HEK293 (cell line): Measurements from ENCODE around the gene TNFRSF25.

Experiments used
- CTCF ChIA-PET: fragments of 350-600 bp; formaldehyde crosslinking; extraction: SDS; loops from one replicate; lab custom pipeline; 2021; ENCODE audit warnings: antibody characterized with exemption; lab: Yijun Ruan, JAX
- POLR2A ChIA-PET: fragments of 300-600 bp; formaldehyde crosslinking; extraction: SDS; loops from one replicate; lab custom pipeline; 2020; ENCODE audit warnings: antibody characterized with exemption, inconsistent platforms; lab: Yijun Ruan, JAX
- H3K27ac ChIP-seq: fragments of 200-500 bp; sonication (Bioruptor generic); 2 replicates; pipeline ENCODE4 v1.5.1; 2014; ENCODE audit warnings: low read depth, low read length, control low read depth, inconsistent platforms; ENCODE audit errors: extremely low read depth
- H3K36me3 ChIP-seq, 2 experiments: fragments of 200-500 bp in 1 of 2; sonication (Bioruptor generic) in 1 of 2; 1 replicate in 1 of 2; 2 replicates in 1 of 2; pipeline ENCODE4 v1.5.1; 2014 to 2017; ENCODE audit warnings: inconsistent platforms in 2 of 2, low read length in 2 of 2; ENCODE audit not compliant: control insufficient read depth in 2 of 2, insufficient read depth in 1 of 2
- H3K4me1 ChIP-seq: fragments of 200-500 bp; sonication (Bioruptor generic); 2 replicates; pipeline ENCODE4 v1.5.1; 2014; ENCODE audit warnings: mild to moderate bottlenecking, low read length, inconsistent platforms; ENCODE audit not compliant: control insufficient read depth, insufficient read depth
- H3K4me3 ChIP-seq: 2 replicates; pipeline ENCODE4 v1.5.1; 2011; ENCODE audit warnings: low read depth, mild to moderate bottlenecking, control low read depth, low read length, moderate library complexity
- H3K9me3 ChIP-seq: fragments of 200-500 bp; sonication (Bioruptor generic); 2 replicates; pipeline ENCODE4 v1.5.1; 2014; ENCODE audit warnings: low read depth, low read length, inconsistent platforms; ENCODE audit not compliant: control insufficient read depth, insufficient read depth
- FEZF1 ChIP-seq: fragments of 450-650 bp; formaldehyde crosslinking; IDR thresholded peaks from 2 replicates; pipeline ENCODE4 v1.5.1; 2016; ENCODE audit warnings: missing biosample characterization, missing genetic modification characterization
- KLF10 ChIP-seq: fragments of 450-650 bp; IDR thresholded peaks from 2 replicates; pipeline ENCODE4 v1.5.1; 2018; ENCODE audit warnings: missing biosample characterization, mild to moderate bottlenecking, missing genetic modification characterization
- MZF1 ChIP-seq: fragments of 450-650 bp; formaldehyde crosslinking; IDR thresholded peaks from 2 replicates; pipeline ENCODE4 v1.5.1; 2017; ENCODE audit warnings: missing biosample characterization, missing genetic modification characterization, borderline replicate concordance
- OSR2 ChIP-seq: fragments of 450-650 bp; formaldehyde crosslinking; IDR thresholded peaks from 2 replicates; pipeline ENCODE4 v1.5.1; 2016; ENCODE audit warnings: missing biosample characterization, missing genetic modification characterization
- SP3 ChIP-seq: fragments of 450-650 bp; formaldehyde crosslinking; IDR thresholded peaks from 2 replicates; pipeline ENCODE4 v1.5.1; 2016; ENCODE audit warnings: missing biosample characterization, missing genetic modification characterization
- TCF7L2 ChIP-seq: IDR thresholded peaks from 2 replicates; pipeline ENCODE4 v1.6.1; 2011; ENCODE audit warnings: low read depth, mild to moderate bottlenecking, inconsistent platforms, low read length, moderate library complexity, borderline replicate concordance
- ZBTB26 ChIP-seq: fragments of 450-650 bp; formaldehyde crosslinking; optimal IDR thresholded peaks from 2 replicates; pipeline ENCODE3; 2016; ENCODE audit warnings: missing biosample characterization, mild to moderate bottlenecking, missing genetic modification characterization
- ZFP69B ChIP-seq: fragments of 450-650 bp; formaldehyde crosslinking; IDR thresholded peaks from 2 replicates; pipeline ENCODE4 v1.5.1; 2016; ENCODE audit warnings: missing biosample characterization, missing genetic modification characterization
- ZNF148 ChIP-seq: fragments of 450-650 bp; formaldehyde crosslinking; IDR thresholded peaks from 2 replicates; pipeline ENCODE4 v1.5.0; 2017; ENCODE audit warnings: missing biosample characterization, missing genetic modification characterization, borderline replicate concordance
- ZNF223 ChIP-seq: fragments of 450-650 bp; formaldehyde crosslinking; IDR thresholded peaks from 2 replicates; pipeline ENCODE4 v1.5.1; 2016; ENCODE audit warnings: missing biosample characterization, missing genetic modification characterization
- ZNF266 ChIP-seq: fragments of 450-650 bp; formaldehyde crosslinking; IDR thresholded peaks from 2 replicates; pipeline ENCODE4 v1.5.1; 2016; ENCODE audit warnings: missing biosample characterization, missing genetic modification characterization, low read depth
- ZNF335 ChIP-seq: fragments of 450-650 bp; formaldehyde crosslinking; conservative IDR thresholded peaks from 2 replicates; pipeline ENCODE4 v1.5.1; 2016; ENCODE audit warnings: missing biosample characterization, missing genetic modification characterization
- ZNF37A ChIP-seq: fragments of 450-650 bp; IDR thresholded peaks from 2 replicates; pipeline ENCODE4 v1.5.1; 2018; ENCODE audit warnings: missing biosample characterization, missing genetic modification characterization
- ZNF391 ChIP-seq: fragments of 450-650 bp; formaldehyde crosslinking; IDR thresholded peaks from 2 replicates; pipeline ENCODE4 v1.5.1; 2016; ENCODE audit warnings: low read depth, missing biosample characterization, missing genetic modification characterization, borderline replicate concordance
- ZNF514 ChIP-seq: fragments of 450-650 bp; formaldehyde crosslinking; IDR thresholded peaks from 2 replicates; pipeline ENCODE4 v1.5.1; 2016; ENCODE audit warnings: missing biosample characterization, missing genetic modification characterization
- ZNF555 ChIP-seq: fragments of 450-650 bp; formaldehyde crosslinking; conservative IDR thresholded peaks from 2 replicates; pipeline ENCODE4 v1.5.1; 2017; ENCODE audit warnings: missing biosample characterization, mild to moderate bottlenecking, missing genetic modification characterization, inconsistent platforms
- ZNF610 ChIP-seq: fragments of 450-650 bp; formaldehyde crosslinking; IDR thresholded peaks from 2 replicates; pipeline ENCODE4 v1.5.1; 2016; ENCODE audit warnings: missing biosample characterization, missing genetic modification characterization, borderline replicate concordance
- ZNF629 ChIP-seq: fragments of 450-650 bp; formaldehyde crosslinking; IDR thresholded peaks from 2 replicates; pipeline ENCODE4 v1.5.1; 2017; ENCODE audit warnings: missing biosample characterization, missing genetic modification characterization
- ZNF785 ChIP-seq: fragments of 450-650 bp; formaldehyde crosslinking; IDR thresholded peaks from 2 replicates; pipeline ENCODE4 v1.5.1; 2016; ENCODE audit warnings: missing biosample characterization, missing genetic modification characterization
- ZSCAN5A ChIP-seq: fragments of 450-650 bp; formaldehyde crosslinking; IDR thresholded peaks from 2 replicates; pipeline ENCODE4 v1.5.1; 2016; ENCODE audit warnings: missing biosample characterization, missing genetic modification characterization

Gene TNFRSF25

GRCh38 chr1:6461051-6461530 lies 4.9 kb downstream of the TNFRSF25 start (continued):
- TF ChIP-seq ZBTB26 (tag by site-specific recombination): no peak
- no peak for TF ChIP-seq ZNF266
- no peak for TF ChIP-seq ZNF148 (tag by site-specific recombination)
- no peak for TF ChIP-seq ZNF37A
- TF ChIP-seq ZNF785: no peak
- TF ChIP-seq ZNF223: no peak
- TF ChIP-seq ZSCAN5A: no peak
- no peak for TF ChIP-seq OSR2 (tag by site-specific recombination)
- no peak for TF ChIP-seq TCF7L2
- no peak for TF ChIP-seq ZNF555 (tag by site-specific recombination)

GRCh38 chr1:6460301-6461050 lies 5.5 kb downstream of the TNFRSF25 start:
- Histone ChIP-seq H3K27ac (no peak overlapping the region), H3K4me1 (no peaks in the 10 kb centered on the region), H3K9me3 (no peaks in the 10 kb centered on the region), H3K4me3 (no peak overlapping the region), H3K36me3 (peaks cover 0 to 27% of the 10 kb centered on the region in 2 experiments; a peak in 1 of 3 replicates)
- POLR2A ChIA-PET: interaction anchor here (1.0 kb wide), 1 partner anchor 225 kb away, joined by 3 read pairs; the partner anchor contains the start of gene ICMT
- no peak for TF ChIP-seq ZNF629 (tag by site-specific recombination)
- no peak for TF ChIP-seq FEZF1 (tag by site-specific recombination)
- TF ChIP-seq MZF1 (tag by site-specific recombination): no peak
- no peak for TF ChIP-seq SP3 (tag by site-specific recombination)
- no peak for TF ChIP-seq ZNF610
- no peak for TF ChIP-seq ZFP69B (tag by site-specific recombination)
- TF ChIP-seq KLF10 (tag by site-specific recombination): no peak
- no peak for TF ChIP-seq ZNF37A
- no peak for TF ChIP-seq ZNF391 (tag by site-specific recombination)
- TF ChIP-seq ZNF514 (tag by site-specific recombination): no peak
- no peak for TF ChIP-seq ZNF335 (tag by site-specific recombination)
- CTCF ChIA-PET: no interaction called here
